GM10847 (cell line): ENCODE measurements around the gene AHI1.

Experiments
- POLR2A ChIP-seq: IDR thresholded peaks from 2 replicates; pipeline ENCODE4 v1.6.1; 2011; ENCODE audit not compliant: insufficient read length; ENCODE audit errors: extremely low read depth

Gene AHI1

GRCh38 chr6:135481783-135482369, 15.7 kb downstream of the AHI1 start:
- no peak for TF ChIP-seq POLR2A

GRCh38 chr6:135479601-135480000, 17.9 kb downstream of the AHI1 start:
- no peak for TF ChIP-seq POLR2A

GRCh38 chr6:135478626-135479025, 18.9 kb downstream of the AHI1 start:
- no peak for TF ChIP-seq POLR2A

GRCh38 chr6:135475292-135475886, 22.2 kb downstream of the AHI1 start:
- no peak for TF ChIP-seq POLR2A

GRCh38 chr6:135474362-135474761, 23.2 kb downstream of the AHI1 start:
- no peak for TF ChIP-seq POLR2A

- TF ChIP-seq POLR2A = no peak
Measured at GRCh38 chr6:135465903-135466302, 31.6 kb downstream of the AHI1 start.

GRCh38 chr6:135465307-135465706, 32.2 kb downstream of the AHI1 start:
- TF ChIP-seq POLR2A = no peak

GRCh38 chr6:135464634-135465033, 32.9 kb downstream of the AHI1 start:
- TF ChIP-seq POLR2A = no peak

- no peak for TF ChIP-seq POLR2A
Measured at GRCh38 chr6:135461208-135461607, 36.3 kb downstream of the AHI1 start.

- no peak for TF ChIP-seq POLR2A
Measured at GRCh38 chr6:135458051-135458450, 39.5 kb downstream of the AHI1 start.

GRCh38 chr6:135451617-135452190, 45.8 kb downstream of the AHI1 start:
- TF ChIP-seq POLR2A = no peak

- TF ChIP-seq POLR2A = no peak
Measured at GRCh38 chr6:135449246-135449645, 48.3 kb downstream of the AHI1 start.

- no peak for TF ChIP-seq POLR2A
Measured at GRCh38 chr6:135440087-135440792, 57.3 kb downstream of the AHI1 start.

GRCh38 chr6:135439549-135439948, 58.0 kb downstream of the AHI1 start:
- TF ChIP-seq POLR2A = no peak

GRCh38 chr6:135438907-135439535, 58.5 kb downstream of the AHI1 start:
- no peak for TF ChIP-seq POLR2A

- no peak for TF ChIP-seq POLR2A
Measured at GRCh38 chr6:135434991-135435390, 62.5 kb downstream of the AHI1 start.
